HG02763 (cell line): Measurements from ENCODE around the gene TOM1L2.
A peak's percentile ranks its signal among the peaks of the same experiment; 100 is the strongest.

Source experiments
- ATAC-seq: cut with Tn5 transposase; IDR thresholded peaks from one replicate; pipeline ENCODE4 v1.9.1; 2021; ENCODE audit warnings: mild to moderate bottlenecking, moderate library complexity; ENCODE audit not compliant: unreplicated experiment

The TOM1L2 gene

GRCh38 chr17:17837966-17838962 is 133.9 kb downstream of the TOM1L2 start:
- ATAC-seq: no peak

- ATAC-seq: no peak
Observed at GRCh38 chr17:17837380-17837821, 134.8 kb downstream of the TOM1L2 start.

- peak; percentile 22 for ATAC-seq
Observed at GRCh38 chr17:17836818-17837379, 135.3 kb downstream of the TOM1L2 start, which contains the start of gene SREBF1. SREBF1 (minus strand) TSS chr17:17836986; CDS start chr17:17836817, 169 bp downstream.

GRCh38 chr17:17836250-17836817 is 135.9 kb downstream of the TOM1L2 start:
- peak; percentile 58 for ATAC-seq

- no peak for ATAC-seq
Observed at GRCh38 chr17:17835415-17836249, 136.6 kb downstream of the TOM1L2 start.

GRCh38 chr17:17834974-17835373 is 137.2 kb downstream of the TOM1L2 start:
- no peak for ATAC-seq

- no peak for ATAC-seq
Observed at GRCh38 chr17:17833658-17834357, 138.4 kb downstream of the TOM1L2 start.

GRCh38 chr17:17832032-17832363 is 140.2 kb downstream of the TOM1L2 start:
- ATAC-seq: no peak

GRCh38 chr17:17831208-17832031 is 140.8 kb downstream of the TOM1L2 start:
- ATAC-seq: no peak

- ATAC-seq: no peak
Observed at GRCh38 chr17:17830740-17831207, 141.4 kb downstream of the TOM1L2 start.

GRCh38 chr17:17830269-17830567 is 142.0 kb downstream of the TOM1L2 start:
- ATAC-seq: no peak

GRCh38 chr17:17827826-17828621 is 144.2 kb downstream of the TOM1L2 start:
- ATAC-seq: no peak

GRCh38 chr17:17826942-17827785 is 145.0 kb downstream of the TOM1L2 start:
- no peak for ATAC-seq

- no peak for ATAC-seq
Observed at GRCh38 chr17:17826342-17826713, 145.9 kb downstream of the TOM1L2 start.

- no peak for ATAC-seq
Observed at GRCh38 chr17:17824783-17825614, 147.2 kb downstream of the TOM1L2 start.

GRCh38 chr17:17824119-17824782 is 147.9 kb downstream of the TOM1L2 start:
- no peak for ATAC-seq
